Thoracic aorta (tissue), 2 donors: Measurements from ENCODE around the gene RPL23. TPM values are rescaled to one million over a fixed set of nuclear protein-coding genes. Genes with fewer than 3 reads are reported as not detected.
A peak's percentile ranks its signal among the peaks of the same experiment; 100 is the strongest.

Source experiments
- ATAC-seq: fragments of 150-250 bp; one replicate; pipeline ENCODE4 v1.8.0; 2017; ENCODE audit warnings: low read depth; ENCODE audit not compliant: insufficient number of reproducible peaks, low FRiP score
- DNase-seq: peaks from one replicate; pipeline ENCODE4 v3.0.0-alpha.2; 2020; ENCODE audit warnings: low spot score
- H3K27ac ChIP-seq, 2 donors: fragments of 200-600 bp; sonication (generic); 1 replicate in 1 of 2; 2 replicates in 1 of 2; pipeline ENCODE4 v1.5.1; 2016; ENCODE audit warnings: mild to moderate bottlenecking in 2 of 2, moderate library complexity in 2 of 2
- H3K27me3 ChIP-seq: fragments of 200-600 bp; sonication (generic); replicated peaks from 2 replicates; pipeline ENCODE4 v1.6.0; 2016; ENCODE audit warnings: mild to moderate bottlenecking; ENCODE audit not compliant: insufficient read depth
- H3K36me3 ChIP-seq: fragments of 200-600 bp; sonication (generic); one replicate; pipeline ENCODE4 v1.5.1; 2016
- H3K4me1 ChIP-seq, 2 donors: fragments of 200-600 bp; sonication (generic); 1 replicate in 1 of 2; 2 replicates in 1 of 2; pipeline versions ENCODE4 v1.5.1 to v1.6.0; 2016; ENCODE audit warnings: low read depth in 2 of 2, mild to moderate bottlenecking in 1 of 2; ENCODE audit not compliant: control insufficient read depth in 1 of 2
- H3K4me3 ChIP-seq: fragments of 200-600 bp; sonication (generic); 2 replicates; pipeline ENCODE4 v1.5.1; 2016; ENCODE audit warnings: mild to moderate bottlenecking
- H3K9me3 ChIP-seq: fragments of 200-600 bp; sonication (generic); 2 replicates; pipeline ENCODE4 v1.5.1; 2016
- total RNA-seq, 2 donors: library from RNA; depleted of rRNA; stranded (reverse); fragments of >200 nt; gene quantifications; one replicate each; pipeline versions ENCODE4 v1.1.0 to v1.2.3, GENCODE V29; 2016
- TF ChIP-seq, protein P1 (sequence below): fragments of 200-600 bp; sonication (generic); IDR thresholded peaks from one replicate; pipeline ENCODE4 v1.5.1; 2019; ENCODE audit warnings: antibody characterized with exemption

RPL23 gene
- total RNA-seq, 2 donors from 2014 or later: 870 to 981 TPM

DNA sequence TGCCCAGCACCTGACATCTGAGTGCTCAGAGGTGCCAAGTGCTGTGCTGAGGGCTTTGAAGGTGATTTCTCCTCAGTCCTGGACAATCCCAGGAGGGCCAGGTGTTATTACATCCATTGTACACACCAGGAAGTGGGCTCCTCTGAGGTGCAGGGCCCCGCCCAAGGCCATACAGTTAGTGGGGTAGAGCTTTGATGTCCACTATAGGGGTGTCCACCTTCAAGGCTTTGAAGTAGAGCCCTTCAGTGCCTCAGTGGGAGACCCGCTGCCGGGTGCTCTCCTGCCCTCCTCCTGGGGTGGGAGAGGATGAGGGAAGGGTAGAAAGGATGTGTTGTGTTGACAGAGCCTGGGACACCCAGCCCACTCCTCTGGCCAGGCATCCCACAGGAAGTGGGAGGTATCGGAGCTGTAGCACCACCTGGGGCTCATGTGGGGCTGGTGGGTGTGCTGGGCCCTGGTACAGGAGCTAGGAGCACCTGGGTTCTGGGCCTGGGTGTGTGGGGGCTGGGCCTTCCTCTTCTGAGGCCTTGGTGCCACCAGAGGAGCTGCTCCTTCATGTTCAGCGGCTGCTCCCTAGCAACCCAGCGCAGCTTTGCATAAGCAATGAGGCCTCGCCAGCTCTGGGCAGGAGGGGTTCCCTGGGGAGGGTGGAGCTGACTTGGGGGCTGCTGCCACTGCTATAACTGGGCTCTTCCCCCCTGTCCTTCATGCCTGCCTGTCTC lies 23.8 kb upstream of the RPL23 start:
- Histone ChIP-seq H3K4me3 (no peak overlapping the region), H3K27me3 (no peaks in the 10 kb centered on the region), H3K4me1 (peaks cover 80 to 98% of the 10 kb centered on the region in 2 donors), H3K36me3 (peaks cover 19% of the 10 kb centered on the region), H3K9me3 (no peaks in the 10 kb centered on the region), H3K27ac (peak overlapping the region; percentile 3 to 63)
- TF ChIP-seq, protein P1, sequence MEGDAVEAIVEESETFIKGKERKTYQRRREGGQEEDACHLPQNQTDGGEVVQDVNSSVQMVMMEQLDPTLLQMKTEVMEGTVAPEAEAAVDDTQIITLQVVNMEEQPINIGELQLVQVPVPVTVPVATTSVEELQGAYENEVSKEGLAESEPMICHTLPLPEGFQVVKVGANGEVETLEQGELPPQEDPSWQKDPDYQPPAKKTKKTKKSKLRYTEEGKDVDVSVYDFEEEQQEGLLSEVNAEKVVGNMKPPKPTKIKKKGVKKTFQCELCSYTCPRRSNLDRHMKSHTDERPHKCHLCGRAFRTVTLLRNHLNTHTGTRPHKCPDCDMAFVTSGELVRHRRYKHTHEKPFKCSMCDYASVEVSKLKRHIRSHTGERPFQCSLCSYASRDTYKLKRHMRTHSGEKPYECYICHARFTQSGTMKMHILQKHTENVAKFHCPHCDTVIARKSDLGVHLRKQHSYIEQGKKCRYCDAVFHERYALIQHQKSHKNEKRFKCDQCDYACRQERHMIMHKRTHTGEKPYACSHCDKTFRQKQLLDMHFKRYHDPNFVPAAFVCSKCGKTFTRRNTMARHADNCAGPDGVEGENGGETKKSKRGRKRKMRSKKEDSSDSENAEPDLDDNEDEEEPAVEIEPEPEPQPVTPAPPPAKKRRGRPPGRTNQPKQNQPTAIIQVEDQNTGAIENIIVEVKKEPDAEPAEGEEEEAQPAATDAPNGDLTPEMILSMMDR: no peak
- DNase-seq (no peak), ATAC-seq (no peak)

DNA sequence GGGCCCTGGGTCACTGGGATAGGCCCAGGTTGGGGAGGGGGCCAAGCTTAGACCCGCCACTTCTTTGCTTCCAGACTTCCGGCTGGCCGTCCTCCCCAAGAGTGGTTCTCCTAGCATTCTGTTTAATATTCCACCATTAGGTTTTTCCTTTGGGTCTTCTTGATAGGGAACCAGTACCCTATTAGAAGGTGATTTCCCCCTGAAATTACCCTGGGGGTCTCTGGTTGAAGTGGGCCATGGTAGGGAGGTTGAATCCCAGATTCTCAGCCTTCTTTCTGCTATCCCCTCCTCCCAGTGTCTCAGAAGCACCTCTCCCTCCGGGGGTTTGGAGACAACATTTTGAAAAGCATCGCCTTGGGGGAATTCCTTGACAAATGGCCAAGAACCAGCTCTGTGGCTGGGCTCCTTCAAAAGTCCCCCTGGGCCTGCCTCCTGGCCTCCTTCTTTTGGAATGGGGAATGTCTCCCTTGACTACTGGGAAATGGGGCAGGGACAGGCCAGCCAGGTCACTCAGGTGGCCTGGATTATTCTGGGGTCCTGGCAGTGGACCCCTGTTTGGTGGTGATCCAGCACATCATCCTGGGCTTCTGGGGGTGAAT lies 22.1 kb upstream of the RPL23 start:
- peak overlapping the region; percentile 74 to 98 for H3K27ac ChIP-seq
- no peak for DNase-seq
- H3K27me3 ChIP-seq: no peaks in the 10 kb centered on the region
- peaks cover 14% of the 10 kb centered on the region for H3K36me3 ChIP-seq
- H3K9me3 ChIP-seq: no peaks in the 10 kb centered on the region
- H3K4me1 ChIP-seq: peaks cover 69 to 89% of the 10 kb centered on the region in 2 donors
- peak overlapping the region; percentile 100 for H3K4me3 ChIP-seq
- no peak for ATAC-seq
- TF ChIP-seq, protein P1: no peak

DNA sequence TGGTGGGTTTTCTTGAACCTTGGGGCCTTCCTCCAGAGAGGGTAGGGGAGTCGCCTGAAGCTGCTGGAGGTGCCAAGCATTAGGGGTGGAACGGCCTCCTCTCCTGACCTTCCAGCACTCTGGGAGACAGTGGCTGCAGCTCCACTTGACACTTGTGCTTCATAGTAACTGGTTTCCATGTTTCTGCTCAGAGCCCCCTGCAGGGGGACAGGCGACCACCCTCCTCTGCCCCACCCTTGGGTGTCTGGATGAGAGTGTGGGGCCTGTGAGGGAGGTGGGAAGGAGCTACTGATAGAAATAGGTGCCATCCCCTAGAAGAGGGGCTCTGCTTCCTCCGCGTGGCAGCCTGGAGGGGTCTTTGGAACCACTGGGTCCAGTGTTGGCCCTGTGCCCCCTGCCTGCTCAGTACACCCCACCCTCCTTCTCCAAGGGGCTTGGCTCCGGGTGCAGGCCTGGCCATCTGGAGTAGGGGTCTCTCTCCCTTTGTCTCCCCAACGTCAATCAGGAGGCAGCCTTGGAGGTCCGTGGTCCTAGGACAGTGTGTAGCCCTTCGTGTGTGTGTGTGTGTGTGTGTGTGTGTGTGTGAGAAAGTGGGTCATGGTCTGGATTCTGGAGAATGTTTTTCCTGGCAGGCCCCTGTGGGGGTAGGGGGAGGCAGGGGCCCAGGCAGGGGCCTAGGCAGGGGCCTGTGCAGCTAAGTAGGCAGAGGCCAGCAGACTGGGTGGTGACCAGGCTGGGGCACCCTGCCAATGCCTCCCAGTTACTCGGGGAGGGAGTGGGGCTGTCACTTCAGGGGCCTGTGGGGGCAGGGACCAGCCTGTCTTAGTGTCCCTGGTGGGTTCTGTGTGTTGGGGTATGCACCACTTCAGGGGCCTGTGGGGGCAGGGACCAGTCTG lies 21.2 kb upstream of the RPL23 start:
- H3K27me3 ChIP-seq: no peaks in the 10 kb centered on the region
- peak overlapping the region; percentile 74 to 98 for H3K27ac ChIP-seq
- H3K9me3 ChIP-seq: no peaks in the 10 kb centered on the region
- H3K4me1 ChIP-seq: peaks cover 61 to 80% of the 10 kb centered on the region in 2 donors
- ATAC-seq (no peak), DNase-seq (no peak)
- TF ChIP-seq, protein P1: no peak
- H3K4me3 ChIP-seq: peak overlapping the region; percentile 100
- peaks cover 14% of the 10 kb centered on the region for H3K36me3 ChIP-seq

DNA sequence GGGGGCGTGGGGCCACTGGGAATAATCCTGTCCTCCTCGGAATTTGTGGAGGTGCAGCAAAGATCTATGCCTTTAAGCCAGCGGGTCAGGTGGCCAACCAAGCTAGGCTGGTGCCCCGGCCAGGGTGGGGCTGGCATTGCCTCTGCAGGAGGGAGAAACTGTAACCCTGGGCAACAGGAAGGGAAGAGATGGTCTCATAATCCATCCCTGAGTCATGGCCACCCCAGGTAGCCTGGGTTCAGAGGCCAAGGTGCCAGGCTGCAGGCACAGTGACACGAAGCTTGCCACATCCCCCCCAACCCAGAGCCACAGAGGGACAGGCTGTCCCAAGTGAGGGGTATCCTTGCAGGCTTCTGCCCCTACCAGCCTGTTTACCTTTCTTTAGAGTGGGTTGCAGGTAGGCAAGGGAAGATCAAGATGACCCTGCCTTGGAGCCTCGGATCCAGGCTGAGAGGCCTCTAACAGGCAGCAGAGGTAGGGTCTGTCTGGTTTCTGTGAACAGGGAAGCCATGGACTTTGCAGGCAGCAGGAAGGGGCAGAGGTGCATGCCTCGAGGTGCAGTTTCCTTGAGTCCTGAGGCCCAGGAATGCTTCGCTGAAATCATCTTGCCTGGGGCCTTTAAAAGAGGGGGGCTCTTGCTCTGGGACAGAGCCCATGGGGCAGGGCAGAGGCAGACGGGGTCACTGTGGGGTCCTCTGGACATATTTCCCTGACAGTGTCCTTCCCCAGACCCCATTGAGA lies 20.3 kb upstream of the RPL23 start:
- H3K4me1 ChIP-seq: peaks cover 55 to 72% of the 10 kb centered on the region in 2 donors
- no peaks in the 10 kb centered on the region for H3K9me3 ChIP-seq
- peak overlapping the region; percentile 74 to 98 for H3K27ac ChIP-seq
- peaks cover 10% of the 10 kb centered on the region for H3K36me3 ChIP-seq
- ATAC-seq: no peak
- H3K27me3 ChIP-seq: no peaks in the 10 kb centered on the region
- TF ChIP-seq, protein P1: no peak
- no peak for DNase-seq
- peak overlapping the region; percentile 100 for H3K4me3 ChIP-seq
